Measurements from ENCODE around the gene CYTH4. TPM values are rescaled to one million over a fixed set of nuclear protein-coding genes. Genes with fewer than 3 reads are reported as not detected.

Gene CYTH4
- total RNA-seq, 4 donors from 2014 or later: 0.55 to 4.3 (median 2.7) TPM

DNA sequence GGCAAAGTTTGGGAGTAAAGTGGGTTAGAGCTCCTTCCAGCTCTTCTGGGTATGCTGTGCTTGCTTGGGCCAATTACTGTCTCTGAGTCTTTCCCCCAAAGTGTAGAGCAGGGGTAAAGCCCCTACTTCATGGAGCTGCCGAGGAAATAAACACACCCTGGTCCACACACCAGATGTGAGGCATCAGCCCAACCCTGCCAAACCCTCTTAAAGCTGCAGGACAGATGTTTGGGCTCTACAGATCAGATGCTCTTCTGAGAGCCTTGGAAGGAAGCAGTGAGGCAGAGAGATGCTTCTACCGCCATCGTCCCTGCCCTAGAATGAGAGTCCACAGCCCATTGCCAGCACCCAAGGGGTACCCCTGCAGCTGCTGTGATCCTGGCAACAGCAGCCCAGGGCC lies 80.3 kb downstream of the CYTH4 start:
- Histone ChIP-seq H3K4me1 (no peaks in the 10 kb centered on the region), H3K27me3 (peaks cover 4% of the 10 kb centered on the region), H3K36me3 (no peaks in the 10 kb centered on the region), H3K27ac (no peak overlapping the region), H3K9me3 (no peaks in the 10 kb centered on the region), H3K4me3 (no peak overlapping the region)
- no peak for TF ChIP-seq POLR2AphosphoS5 (IDR thresholded peaks at IDR 0.05)
- TF ChIP-seq EP300 (IDR thresholded peaks at IDR 0.05): no peak
- TF ChIP-seq POLR2A (IDR thresholded peaks at IDR 0.05): no peak
- TF ChIP-seq, protein P1, sequence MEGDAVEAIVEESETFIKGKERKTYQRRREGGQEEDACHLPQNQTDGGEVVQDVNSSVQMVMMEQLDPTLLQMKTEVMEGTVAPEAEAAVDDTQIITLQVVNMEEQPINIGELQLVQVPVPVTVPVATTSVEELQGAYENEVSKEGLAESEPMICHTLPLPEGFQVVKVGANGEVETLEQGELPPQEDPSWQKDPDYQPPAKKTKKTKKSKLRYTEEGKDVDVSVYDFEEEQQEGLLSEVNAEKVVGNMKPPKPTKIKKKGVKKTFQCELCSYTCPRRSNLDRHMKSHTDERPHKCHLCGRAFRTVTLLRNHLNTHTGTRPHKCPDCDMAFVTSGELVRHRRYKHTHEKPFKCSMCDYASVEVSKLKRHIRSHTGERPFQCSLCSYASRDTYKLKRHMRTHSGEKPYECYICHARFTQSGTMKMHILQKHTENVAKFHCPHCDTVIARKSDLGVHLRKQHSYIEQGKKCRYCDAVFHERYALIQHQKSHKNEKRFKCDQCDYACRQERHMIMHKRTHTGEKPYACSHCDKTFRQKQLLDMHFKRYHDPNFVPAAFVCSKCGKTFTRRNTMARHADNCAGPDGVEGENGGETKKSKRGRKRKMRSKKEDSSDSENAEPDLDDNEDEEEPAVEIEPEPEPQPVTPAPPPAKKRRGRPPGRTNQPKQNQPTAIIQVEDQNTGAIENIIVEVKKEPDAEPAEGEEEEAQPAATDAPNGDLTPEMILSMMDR (IDR thresholded peaks at IDR 0.05): no peak
- 45% methylated on average over 2 of the region's 3 CpGs for WGBS
- DNase-seq (ENCODE audit: low spot score in 2 of 2): no peak

DNA sequence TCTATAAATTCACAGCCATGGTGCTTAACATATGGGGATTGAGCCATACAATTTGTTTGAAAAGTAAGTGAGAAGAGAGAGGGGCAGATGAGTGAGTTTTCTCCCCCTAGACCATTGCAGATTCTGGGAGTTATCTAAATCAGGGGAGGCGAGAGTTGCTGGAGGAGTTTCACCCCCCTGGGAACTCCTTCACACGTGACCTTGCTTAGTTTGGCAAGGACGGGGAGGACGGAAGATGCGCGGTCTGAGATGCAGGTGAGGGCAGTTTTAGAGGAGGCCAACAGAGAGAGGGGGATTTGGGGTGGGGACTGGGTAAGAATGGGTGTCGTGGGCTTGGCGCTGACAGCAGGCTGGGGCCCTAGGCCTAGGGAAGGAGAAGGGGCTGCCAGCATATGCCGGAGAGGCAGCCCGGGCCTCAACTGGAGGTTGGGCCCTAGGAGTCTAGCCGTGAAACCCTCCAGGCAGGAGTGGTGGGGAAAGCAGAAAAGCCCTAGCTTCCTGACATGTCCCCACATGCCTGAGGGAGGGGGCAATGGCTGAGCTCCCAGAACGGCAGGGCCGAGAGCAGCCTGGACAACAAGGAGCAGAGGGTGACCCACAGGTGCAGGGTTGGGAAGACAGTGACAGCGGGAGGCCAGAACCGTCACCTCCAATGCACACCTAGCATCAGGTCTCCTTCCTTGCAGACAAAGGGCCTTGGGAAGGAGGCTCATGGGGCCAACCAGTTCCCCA lies 81.1 kb downstream of the CYTH4 start:
- DNase-seq (ENCODE audit: low spot score in 2 of 2): no peak
- WGBS: 66% methylated on average over 12 of the region's 15 CpGs
- Histone ChIP-seq H3K27ac (no peak overlapping the region), H3K4me1 (no peaks in the 10 kb centered on the region), H3K4me3 (no peak overlapping the region), H3K9me3 (no peaks in the 10 kb centered on the region), H3K36me3 (no peaks in the 10 kb centered on the region), H3K27me3 (peaks cover 4% of the 10 kb centered on the region)
- TF ChIP-seq POLR2A (IDR thresholded peaks at IDR 0.05) (no peak), EP300 (IDR thresholded peaks at IDR 0.05) (no peak), POLR2AphosphoS5 (IDR thresholded peaks at IDR 0.05) (no peak)
- TF ChIP-seq, protein P1 (IDR thresholded peaks at IDR 0.05): no peak

Other genes with a start within 250 kb of the CYTH4 start
- gene KCTD17, start 230.8 kb upstream of the CYTH4 start, total RNA-seq: 10 to 100 TPM; 25.0 to 67.0 (median 35.7) TPM
- gene TMPRSS6, start 172.8 kb upstream of the CYTH4 start, total RNA-seq: 1 to 10 TPM in 2 of 4 donors, under 1 TPM in 2; 0.30 to 3.8 (median 1.0) TPM
- 10 to 100 TPM in 3 of 4 donors, 1 to 10 TPM in 1; 8.9 to 29.7 (median 12.4) TPM for gene IL2RB, start 132.6 kb upstream of the CYTH4 start, total RNA-seq
- gene C1QTNF6, start 94.3 kb upstream of the CYTH4 start, total RNA-seq: 1 to 10 TPM; 1.2 to 8.4 (median 2.7) TPM
- gene SSTR3, start 70.0 kb upstream of the CYTH4 start, total RNA-seq: not detected
- gene RAC2, start 38.2 kb upstream of the CYTH4 start, total RNA-seq: 1 to 10 TPM; 1.9 to 3.9 (median 3.0) TPM
- gene ELFN2, start 145.0 kb downstream of the CYTH4 start, total RNA-seq: under 1 TPM; 0.10 to 0.59 (median 0.31) TPM
- gene MFNG, start 203.9 kb downstream of the CYTH4 start, total RNA-seq: 1 to 10 TPM; 3.5 to 8.6 (median 4.9) TPM
- gene CARD10, start 236.9 kb downstream of the CYTH4 start, total RNA-seq: 10 to 100 TPM; 12.2 to 17.3 (median 14.8) TPM